Stimulated activated effector memory CD8-positive, alpha-beta T cell treated with anti-CD3 and anti-CD28 coated beads, Interleukin-12 subunit alpha, Interleukin-12 subunit beta, amount 100 ng/mL, for 72 hours (primary cell): ENCODE data around the gene RHBDD3.

Experiments used
- ATAC-seq: fragments of 150-1000 bp; cut with Tn5 transposase; 2 replicates; pipeline ENCODE4 v1.10.0; 2021
- DNase-seq, 2 donors: peaks; one replicate each; pipeline ENCODE4 v3.0.0; 2021 to 2022; ENCODE audit warnings: low spot score in 2 of 2
- H3K27ac Mint-ChIP-seq: one replicate; pipeline ENCODE4 v1.8.0; 2022; ENCODE audit warnings: mild to moderate bottlenecking, mixed read lengths
- H3K36me3 Mint-ChIP-seq: one replicate; pipeline ENCODE4 v1.8.0; 2022; ENCODE audit warnings: mild to moderate bottlenecking, mixed read lengths
- H3K4me1 Mint-ChIP-seq: one replicate; pipeline ENCODE4 v1.8.0; 2022; ENCODE audit warnings: mixed read lengths
- H3K4me3 Mint-ChIP-seq: one replicate; pipeline ENCODE4 v1.8.0; 2022; ENCODE audit warnings: mild to moderate bottlenecking, mixed read lengths
- H3K9me3 Mint-ChIP-seq: one replicate; pipeline ENCODE4 v1.8.0; 2022; ENCODE audit warnings: mixed read lengths

RHBDD3 gene

DNA sequence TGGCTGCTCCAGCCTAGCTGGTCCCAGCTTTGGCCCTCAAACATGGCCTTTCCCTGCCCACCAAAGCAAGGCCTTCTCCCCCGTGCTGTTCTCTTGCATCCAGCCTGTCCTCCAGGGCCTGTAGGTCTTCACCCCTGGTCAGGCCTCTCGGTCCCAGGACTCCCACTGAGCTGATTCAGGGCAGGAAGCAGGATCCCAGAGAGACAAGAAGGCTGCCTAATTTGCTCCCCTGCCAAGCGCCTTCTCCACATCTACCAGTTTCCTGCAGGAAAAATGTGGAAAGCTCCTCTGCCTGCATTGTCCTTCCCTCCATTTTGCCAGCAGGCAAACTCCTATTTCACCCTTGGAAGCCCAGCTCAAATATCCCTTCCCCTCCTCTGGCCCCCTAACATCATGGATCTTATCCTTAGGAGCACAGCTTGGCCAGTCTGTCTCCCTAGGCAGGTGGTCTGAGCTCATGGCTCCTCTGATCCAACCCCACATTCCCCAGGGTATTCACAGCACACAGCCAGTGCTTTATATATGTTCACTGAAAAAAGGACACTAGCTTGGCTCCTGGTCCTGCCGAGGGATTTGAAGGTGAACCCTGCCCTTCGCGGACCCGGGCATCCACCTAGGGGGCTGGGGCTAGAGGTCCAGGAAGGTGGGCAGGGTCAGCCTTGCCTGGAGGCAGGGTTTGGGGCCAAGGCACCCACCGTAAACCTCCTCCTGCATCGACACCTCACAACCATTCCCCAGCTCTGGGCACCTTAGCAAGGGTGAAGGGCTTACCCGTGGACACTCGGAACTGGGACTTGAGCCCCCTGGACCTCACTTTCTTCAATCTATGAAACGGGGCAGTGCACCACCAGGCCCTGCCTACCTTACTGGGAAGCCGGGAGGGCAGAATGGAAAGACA, 968 bp downstream of the RHBDD3 start:
- H3K27ac Mint-ChIP-seq = peak overlapping the region; percentile 100
- H3K4me1 Mint-ChIP-seq = peaks cover 39% of the 10 kb centered on the region
- peak overlapping the region; percentile 89 for H3K4me3 Mint-ChIP-seq
- peaks cover 64% of the 10 kb centered on the region for H3K36me3 Mint-ChIP-seq
- no peak for ATAC-seq
- no peaks in the 10 kb centered on the region for H3K9me3 Mint-ChIP-seq
- DNase-seq = peak in 1 of 2 donors; percentile 64

DNA sequence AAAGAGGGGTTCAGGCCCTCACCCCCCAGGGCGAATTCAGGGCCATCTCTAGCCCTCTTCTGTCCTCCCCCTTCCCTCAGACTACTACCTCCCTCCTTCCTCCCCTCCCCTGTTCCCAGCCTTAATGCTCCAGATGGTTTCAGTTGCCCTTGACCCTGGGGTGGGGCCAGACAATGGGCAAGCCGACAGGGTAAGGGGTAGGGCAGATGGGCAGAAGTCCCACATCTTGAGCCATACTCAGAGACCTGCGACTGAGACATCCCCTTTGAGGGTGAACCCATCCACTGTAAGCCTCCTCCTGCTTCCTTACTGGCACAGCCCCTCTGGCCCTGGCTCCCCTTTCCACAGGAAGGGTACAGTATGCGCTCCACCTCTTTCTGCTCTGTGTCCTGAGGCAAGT, 1.9 kb downstream of the RHBDD3 start:
- peak overlapping the region; percentile 89 for H3K4me3 Mint-ChIP-seq
- H3K9me3 Mint-ChIP-seq = no peaks in the 10 kb centered on the region
- H3K27ac Mint-ChIP-seq = peak overlapping the region; percentile 100
- peaks cover 55% of the 10 kb centered on the region for H3K36me3 Mint-ChIP-seq
- ATAC-seq (no peak), DNase-seq (no peak)
- H3K4me1 Mint-ChIP-seq = peaks cover 31% of the 10 kb centered on the region

DNA sequence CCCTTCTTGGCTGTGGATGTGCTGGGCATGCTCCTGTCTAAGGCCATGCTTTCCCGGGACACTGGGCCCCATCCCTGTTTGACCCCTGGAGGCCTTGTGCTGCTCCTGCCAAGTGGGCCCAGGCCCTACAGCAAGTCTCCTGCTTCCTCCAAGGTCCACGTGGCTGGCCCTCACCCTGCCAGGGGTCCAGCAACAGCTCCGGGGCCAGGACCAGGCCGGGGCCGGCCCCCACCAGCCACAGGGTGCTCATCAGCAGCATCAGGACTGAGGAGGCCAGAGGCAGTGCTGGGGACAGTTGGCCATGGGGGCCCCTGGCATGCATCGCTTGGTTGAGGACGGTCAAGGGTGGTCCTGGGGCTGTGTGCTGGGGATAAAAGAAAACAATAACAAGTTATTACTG, 2.5 kb downstream of the RHBDD3 start:
- Mint-ChIP-seq H3K9me3 (no peaks in the 10 kb centered on the region), H3K27ac (no peak overlapping the region), H3K4me1 (peaks cover 24% of the 10 kb centered on the region), H3K4me3 (no peak overlapping the region), H3K36me3 (peaks cover 49% of the 10 kb centered on the region)
- ATAC-seq (no peak), DNase-seq (no peak)

- ATAC-seq = no peak
- no peak overlapping the region for H3K4me3 Mint-ChIP-seq
- peaks cover 13% of the 10 kb centered on the region for H3K4me1 Mint-ChIP-seq
- H3K27ac Mint-ChIP-seq = no peak overlapping the region
- no peak for DNase-seq
- H3K36me3 Mint-ChIP-seq = peaks cover 34% of the 10 kb centered on the region
- no peaks in the 10 kb centered on the region for H3K9me3 Mint-ChIP-seq
Observed at GRCh38 chr22:29263791-29264276, 3.9 kb downstream of the RHBDD3 start.

- no peaks in the 10 kb centered on the region for H3K9me3 Mint-ChIP-seq
- DNase-seq (no peak), ATAC-seq (no peak)
- H3K36me3 Mint-ChIP-seq = peaks cover 9% of the 10 kb centered on the region
- no peak overlapping the region for H3K4me3 Mint-ChIP-seq
- peaks cover 5% of the 10 kb centered on the region for H3K4me1 Mint-ChIP-seq
- no peak overlapping the region for H3K27ac Mint-ChIP-seq
Observed at GRCh38 chr22:29260601-29261315, 7.0 kb downstream of the RHBDD3 start.

DNA sequence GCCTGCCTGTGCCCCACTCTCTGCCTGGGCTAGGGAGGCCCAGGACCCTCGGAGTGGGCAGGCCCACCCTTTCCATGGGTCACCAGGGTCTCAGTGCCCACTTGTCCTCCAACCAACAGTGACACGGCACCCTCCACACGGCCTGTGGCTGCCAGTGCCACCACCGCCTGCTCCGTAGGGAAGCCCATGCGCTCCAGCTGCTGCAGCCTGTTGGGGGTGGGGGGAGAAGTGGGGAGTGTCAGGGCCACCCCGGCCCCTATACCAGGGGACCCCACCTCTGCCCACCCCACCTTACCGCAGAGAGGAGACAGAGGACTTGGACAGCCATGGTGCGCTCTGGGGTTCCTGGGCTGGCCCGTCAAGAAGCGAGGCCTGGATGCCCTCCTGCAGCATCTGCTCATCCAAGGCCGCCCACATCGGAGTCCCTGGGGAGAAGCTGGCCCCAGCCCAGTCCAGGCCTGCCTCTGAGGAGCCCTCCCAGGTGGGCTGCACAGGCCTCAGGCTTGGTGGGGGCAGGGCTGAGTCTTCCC, 7.7 kb downstream of the RHBDD3 start:
- ATAC-seq = no peak

DNA sequence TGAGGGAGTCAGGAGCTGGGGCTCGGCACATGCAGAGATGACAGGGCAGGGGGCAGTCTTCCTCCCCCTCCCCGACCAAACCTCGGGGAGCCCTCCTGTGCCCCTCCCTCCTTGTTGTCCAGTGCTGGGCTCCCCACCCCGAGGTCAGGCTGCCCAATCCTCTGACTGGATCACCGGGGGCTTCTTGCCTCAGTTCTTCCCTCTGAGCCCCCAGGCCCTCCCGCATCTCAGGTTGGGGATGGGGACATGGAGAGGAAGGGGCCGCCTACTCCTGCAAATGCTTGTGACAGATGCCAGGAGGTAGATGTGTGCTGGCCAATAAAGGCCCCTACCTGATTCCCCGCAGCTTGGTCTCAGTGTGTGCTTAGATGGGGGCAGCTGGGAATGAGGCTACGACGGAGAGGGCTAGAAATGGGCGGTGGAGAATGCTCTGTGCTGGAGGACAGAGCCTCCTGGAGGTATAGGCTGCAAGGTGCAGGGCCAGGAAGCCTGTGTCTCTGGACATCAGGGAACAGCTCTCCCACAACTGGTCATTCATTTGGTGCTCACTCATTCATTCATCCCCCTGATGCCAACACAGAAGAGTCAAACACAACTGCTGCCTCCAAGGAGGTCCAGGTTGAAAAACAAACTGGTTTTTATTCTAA, 8.4 kb downstream of the RHBDD3 start:
- Mint-ChIP-seq H3K9me3 (no peaks in the 10 kb centered on the region), H3K4me3 (no peak overlapping the region), H3K4me1 (peaks cover 5% of the 10 kb centered on the region), H3K36me3 (peaks cover 2% of the 10 kb centered on the region), H3K27ac (peak overlapping the region; percentile 52)
- DNase-seq (no peak), ATAC-seq (no peak)

More for the DNA sequence above, 7.7 kb downstream of the RHBDD3 start:
- Mint-ChIP-seq H3K4me1 (peaks cover 5% of the 10 kb centered on the region), H3K36me3 (peaks cover 9% of the 10 kb centered on the region), H3K4me3 (no peak overlapping the region), H3K27ac (peak overlapping the region; percentile 52), H3K9me3 (no peaks in the 10 kb centered on the region)
- DNase-seq = no peak

DNA sequence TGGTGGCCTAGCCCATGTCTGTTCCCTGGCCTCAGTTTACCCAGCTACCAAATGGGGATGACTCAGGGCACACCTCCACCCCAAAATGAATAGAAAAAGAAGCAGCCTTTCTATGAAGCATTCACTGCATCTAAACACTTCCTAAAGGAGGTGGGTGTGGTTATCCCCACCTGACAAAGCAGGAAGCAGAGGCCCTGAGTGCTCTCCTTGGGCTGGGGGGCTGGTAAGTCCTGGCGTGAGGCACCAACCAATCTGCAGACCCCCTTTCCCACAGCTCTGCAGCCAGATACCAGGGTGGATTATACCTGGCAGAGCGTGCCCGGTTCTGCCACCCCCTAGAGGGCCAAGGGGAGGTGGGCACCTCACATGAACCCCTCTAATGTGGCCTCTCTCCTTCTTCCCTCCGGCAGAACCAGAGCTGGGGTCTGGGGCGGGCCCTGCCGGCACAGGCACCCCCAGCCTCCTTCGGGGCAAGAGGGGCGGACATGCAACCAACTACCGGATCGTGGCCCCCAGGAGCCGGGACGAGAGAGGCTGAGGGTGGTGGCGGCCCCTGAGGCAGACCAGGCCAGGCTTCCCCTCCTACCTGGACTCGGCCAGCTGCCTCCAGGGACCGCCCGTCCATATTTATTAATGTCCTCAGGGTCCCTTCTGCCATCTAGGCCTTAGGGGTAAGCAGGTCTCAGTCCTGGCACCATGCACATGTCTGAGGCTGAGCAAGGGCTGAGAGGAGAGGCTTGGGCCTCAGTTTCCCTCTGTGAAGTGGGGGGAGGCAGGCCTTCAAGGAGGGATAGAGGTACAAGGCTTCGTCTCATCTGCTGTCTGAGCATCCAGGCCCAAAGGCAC, 9.2 kb downstream of the RHBDD3 start:
- no peaks in the 10 kb centered on the region for H3K9me3 Mint-ChIP-seq
- H3K36me3 Mint-ChIP-seq = no peaks in the 10 kb centered on the region
- peaks cover 5% of the 10 kb centered on the region for H3K4me1 Mint-ChIP-seq
- no peak for ATAC-seq
- peak overlapping the region; percentile 20 for H3K27ac Mint-ChIP-seq
- no peak for DNase-seq
- H3K4me3 Mint-ChIP-seq = no peak overlapping the region

- Mint-ChIP-seq H3K36me3 (no peaks in the 10 kb centered on the region), H3K4me3 (no peak overlapping the region), H3K27ac (no peak overlapping the region), H3K9me3 (no peaks in the 10 kb centered on the region), H3K4me1 (peaks cover 5% of the 10 kb centered on the region)
- ATAC-seq (no peak), DNase-seq (no peak)
Observed at GRCh38 chr22:29257751-29258181, 10.0 kb downstream of the RHBDD3 start.

DNA sequence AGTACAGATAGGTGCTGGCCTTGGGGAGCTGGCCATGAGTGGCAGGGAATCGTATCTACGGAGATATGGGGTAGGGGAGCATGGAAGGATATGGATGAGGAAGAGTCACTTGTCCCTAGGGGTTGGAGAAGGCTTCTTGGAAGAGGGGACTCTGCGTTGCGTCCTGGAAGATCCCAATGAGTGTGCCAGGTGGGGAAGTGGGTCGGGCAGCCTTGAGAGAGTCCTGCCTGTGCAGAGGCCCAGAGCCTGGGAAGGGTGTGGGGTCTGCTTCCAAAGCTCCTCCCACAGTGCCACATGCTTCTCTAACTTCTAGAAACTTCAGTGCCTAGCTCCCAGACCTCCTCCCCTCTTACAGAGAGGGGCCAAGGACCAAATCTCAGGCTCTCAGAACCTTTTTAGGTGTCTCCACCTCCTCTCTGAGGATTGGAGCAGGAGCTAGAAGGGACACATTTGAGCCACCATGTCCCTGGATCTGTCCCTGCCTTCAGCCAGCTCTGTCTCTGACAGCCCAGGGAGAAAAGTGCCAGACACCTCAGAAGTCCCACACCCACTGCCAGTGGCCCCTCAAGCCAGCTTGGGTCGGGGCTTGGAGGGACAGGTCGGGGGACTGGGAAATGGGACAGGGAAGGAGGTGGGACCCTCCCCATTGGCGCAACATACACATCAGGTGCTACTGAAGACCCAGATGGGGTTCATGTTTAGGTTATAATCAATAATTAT, 11.0 kb downstream of the RHBDD3 start:
- H3K4me1 Mint-ChIP-seq = peaks cover 5% of the 10 kb centered on the region
- no peak for DNase-seq
- no peaks in the 10 kb centered on the region for H3K9me3 Mint-ChIP-seq
- no peak overlapping the region for H3K27ac Mint-ChIP-seq
- no peak overlapping the region for H3K4me3 Mint-ChIP-seq
- H3K36me3 Mint-ChIP-seq = no peaks in the 10 kb centered on the region
- no peak for ATAC-seq

- H3K4me1 Mint-ChIP-seq = peaks cover 5% of the 10 kb centered on the region
- no peak overlapping the region for H3K27ac Mint-ChIP-seq
- H3K4me3 Mint-ChIP-seq = no peak overlapping the region
- no peaks in the 10 kb centered on the region for H3K36me3 Mint-ChIP-seq
- DNase-seq (no peak), ATAC-seq (no peak)
- no peaks in the 10 kb centered on the region for H3K9me3 Mint-ChIP-seq
Observed at GRCh38 chr22:29255064-29255621, 12.6 kb downstream of the RHBDD3 start.

DNA sequence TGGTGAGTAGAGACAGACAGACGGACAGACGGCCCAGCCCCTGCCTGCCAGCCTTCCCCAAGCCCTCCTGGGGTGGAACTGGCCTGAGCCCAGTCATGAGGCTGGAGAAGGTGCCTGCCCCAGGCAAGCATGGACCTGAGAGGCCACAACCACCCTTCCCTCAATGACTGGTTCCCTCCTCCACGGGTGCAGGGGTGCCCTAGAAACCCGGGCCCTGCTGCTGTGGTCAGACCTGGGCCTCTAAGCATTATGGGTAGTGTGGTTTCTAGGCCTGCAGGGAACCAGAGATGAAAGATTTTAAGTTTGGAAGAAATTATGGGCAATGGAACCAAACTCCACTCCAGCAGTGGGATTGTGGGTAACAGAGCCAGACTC, 13.5 kb downstream of the RHBDD3 start:
- Mint-ChIP-seq H3K27ac (no peak overlapping the region), H3K9me3 (no peaks in the 10 kb centered on the region), H3K4me3 (no peak overlapping the region), H3K36me3 (no peaks in the 10 kb centered on the region), H3K4me1 (peaks cover 5% of the 10 kb centered on the region)
- ATAC-seq (no peak), DNase-seq (no peak)

DNA sequence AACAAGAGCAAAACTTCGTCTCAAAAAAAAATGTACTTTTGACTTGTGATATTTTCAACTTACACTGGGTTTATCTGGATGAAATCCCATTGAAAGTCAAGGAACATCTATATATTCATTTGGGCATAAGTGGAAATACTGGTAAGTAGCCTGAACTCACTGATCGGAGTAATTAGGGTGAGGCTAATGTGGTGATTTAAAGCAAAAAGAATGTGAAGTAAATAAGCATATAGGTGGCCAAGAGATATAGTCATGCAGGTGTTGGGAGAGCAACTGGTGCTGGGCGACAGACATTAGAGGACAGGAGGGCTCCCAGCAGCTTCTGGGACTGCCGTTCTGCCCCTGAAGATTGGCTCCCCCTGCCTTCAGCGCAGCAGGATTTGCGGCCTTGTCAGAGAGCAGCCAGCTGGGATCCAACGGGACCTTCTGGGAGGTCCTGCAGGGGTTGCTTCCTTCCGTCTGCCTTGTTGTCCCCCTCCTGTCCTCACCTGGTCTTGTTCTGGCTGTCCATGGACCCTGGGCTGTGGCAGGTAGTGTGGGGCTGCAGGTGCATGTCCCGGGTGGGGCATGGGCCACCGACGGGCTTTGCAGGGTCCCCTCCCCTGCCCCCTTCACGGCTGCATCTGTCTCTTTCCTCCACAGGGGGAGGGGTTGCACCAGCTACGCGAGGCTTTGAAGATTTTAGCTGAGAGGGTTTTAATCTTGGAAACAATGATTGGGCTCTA, 14.1 kb downstream of the RHBDD3 start:
- DNase-seq (no peak), ATAC-seq (no peak)
- H3K9me3 Mint-ChIP-seq = no peaks in the 10 kb centered on the region
- H3K36me3 Mint-ChIP-seq = no peaks in the 10 kb centered on the region
- H3K4me1 Mint-ChIP-seq = peaks cover 5% of the 10 kb centered on the region
- H3K27ac Mint-ChIP-seq = no peak overlapping the region
- H3K4me3 Mint-ChIP-seq = no peak overlapping the region
